HG03159 (cell line): Measurements from ENCODE around the gene PSME1.
A peak's percentile ranks its signal among the peaks of the same experiment; 100 is the strongest.
"Not testable (repeated sequence)": the region's sequence is repeated elsewhere in the genome, so short reads cannot be mapped to it uniquely, and the experiment has no call there.

Experiments used
- ATAC-seq: cut with Tn5 transposase; IDR thresholded peaks from one replicate; pipeline ENCODE4 v1.9.1; 2021; ENCODE audit warnings: mild to moderate bottlenecking, moderate library complexity; ENCODE audit not compliant: unreplicated experiment

The PSME1 gene

DNA sequence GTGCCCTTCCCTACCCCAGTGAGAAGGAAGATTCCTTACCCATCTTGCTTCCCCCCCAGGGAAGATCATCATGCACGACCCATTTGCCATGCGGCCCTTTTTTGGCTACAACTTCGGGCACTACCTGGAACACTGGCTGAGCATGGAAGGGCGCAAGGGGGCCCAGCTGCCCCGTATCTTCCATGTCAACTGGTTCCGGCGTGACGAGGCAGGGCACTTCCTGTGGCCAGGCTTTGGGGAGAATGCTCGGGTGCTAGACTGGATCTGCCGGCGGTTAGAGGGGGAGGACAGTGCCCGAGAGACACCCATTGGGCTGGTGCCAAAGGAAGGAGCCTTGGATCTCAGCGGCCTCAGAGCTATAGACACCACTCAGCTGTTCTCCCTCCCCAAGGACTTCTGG lies 32.5 kb upstream of the PSME1 start:
- no peak for ATAC-seq

DNA sequence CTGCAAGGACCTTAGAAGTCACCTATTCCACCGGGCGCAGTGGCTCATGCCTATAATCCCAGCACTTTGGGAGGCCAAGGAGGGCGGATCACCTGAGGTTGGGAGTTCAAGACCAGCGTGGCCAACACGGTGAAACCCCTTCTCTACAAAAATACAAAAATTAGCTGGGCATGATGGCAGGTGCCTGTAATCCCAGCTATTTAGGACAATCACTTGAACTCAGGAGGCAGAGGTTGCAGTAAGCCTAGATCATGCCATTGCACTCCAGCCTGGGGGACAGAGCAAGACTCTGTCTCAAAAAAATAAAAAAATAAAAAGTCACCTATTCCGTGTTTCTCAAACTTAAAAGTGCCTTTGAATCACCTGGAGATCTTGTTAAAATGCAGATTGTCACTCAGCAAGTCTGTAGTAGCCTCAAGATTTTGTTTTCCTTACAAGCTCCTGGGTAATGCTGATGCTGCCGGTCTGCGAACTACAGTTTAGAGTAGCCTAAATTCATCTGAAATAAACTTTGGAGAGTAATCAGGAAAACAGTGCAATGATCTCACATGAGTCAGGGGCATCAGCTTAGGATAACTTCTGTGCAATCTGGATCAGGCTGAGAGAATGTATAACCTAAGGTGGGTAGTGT lies 30.3 kb upstream of the PSME1 start:
- not testable (repeated sequence) for ATAC-seq

DNA sequence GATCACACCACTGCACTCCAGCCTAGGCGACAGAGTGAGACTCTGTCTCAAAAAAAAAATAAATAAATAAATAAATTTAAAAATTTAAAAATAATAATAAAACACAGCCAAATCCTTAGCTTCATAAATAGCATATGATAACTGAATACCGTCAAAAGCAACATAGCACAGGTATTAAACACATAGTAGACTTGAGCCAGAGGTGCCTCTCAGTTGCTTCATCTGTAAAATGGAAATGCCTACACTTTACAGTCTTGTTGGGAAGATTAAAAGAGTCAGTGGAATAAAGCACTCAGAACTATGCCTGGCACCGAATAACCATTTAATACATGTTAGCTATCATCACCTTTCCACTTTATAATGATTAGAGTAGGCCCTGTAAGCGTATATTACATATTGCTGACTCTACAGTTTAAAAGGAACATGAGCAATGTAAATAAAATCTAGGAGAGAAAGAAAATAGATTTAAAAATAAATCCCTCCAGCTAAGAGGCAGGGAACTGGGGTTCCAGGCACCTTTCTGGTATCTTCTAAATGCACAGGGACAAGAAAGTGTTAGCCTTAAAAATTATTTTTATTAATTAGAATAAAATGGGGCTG lies 29.2 kb upstream of the PSME1 start:
- no peak for ATAC-seq

DNA sequence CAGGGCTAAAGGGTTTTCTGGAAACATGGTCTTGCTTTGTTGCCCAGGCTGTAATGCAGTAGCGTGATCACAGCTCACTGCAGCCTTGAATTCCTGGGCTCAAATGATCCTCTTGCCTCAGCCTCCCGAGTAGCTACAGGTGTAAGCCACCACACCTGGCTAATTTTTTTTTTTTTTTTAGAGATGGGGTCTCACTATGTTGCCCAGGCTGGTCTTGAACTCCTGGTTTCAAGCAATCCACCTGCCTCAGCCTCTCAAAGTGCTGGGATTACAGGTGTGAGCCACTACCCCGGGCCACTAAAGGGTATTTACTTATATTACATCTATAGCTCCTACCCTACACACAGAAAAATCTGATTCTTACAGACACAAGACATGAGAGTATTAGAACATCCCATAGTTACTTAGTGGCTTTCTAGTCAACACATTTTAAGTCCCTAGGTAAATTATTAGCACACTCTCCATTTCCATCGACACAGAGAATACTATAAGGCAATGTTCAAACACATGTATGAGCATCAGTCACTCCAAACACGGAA lies 27.6 kb upstream of the PSME1 start:
- peak; percentile 19 for ATAC-seq

DNA sequence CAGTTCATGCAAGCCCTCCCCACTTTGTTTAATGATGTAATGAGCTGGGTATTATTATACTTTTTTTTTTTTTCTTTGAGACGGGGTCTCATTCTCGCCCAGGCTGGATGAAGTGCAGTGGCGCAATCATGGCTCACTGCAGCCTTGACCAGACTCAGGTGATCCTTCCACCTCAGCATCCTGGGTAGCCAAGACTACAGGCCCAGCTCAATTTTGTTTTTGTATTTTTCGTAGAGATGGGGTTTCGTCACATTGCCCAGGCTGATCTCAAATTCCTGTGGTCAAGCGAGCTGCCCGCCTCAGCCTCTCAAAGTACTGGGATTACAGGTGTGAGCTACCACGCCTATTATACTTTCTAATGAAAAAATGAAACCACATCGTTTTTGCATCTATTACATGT lies 25.9 kb upstream of the PSME1 start:
- no peak for ATAC-seq

DNA sequence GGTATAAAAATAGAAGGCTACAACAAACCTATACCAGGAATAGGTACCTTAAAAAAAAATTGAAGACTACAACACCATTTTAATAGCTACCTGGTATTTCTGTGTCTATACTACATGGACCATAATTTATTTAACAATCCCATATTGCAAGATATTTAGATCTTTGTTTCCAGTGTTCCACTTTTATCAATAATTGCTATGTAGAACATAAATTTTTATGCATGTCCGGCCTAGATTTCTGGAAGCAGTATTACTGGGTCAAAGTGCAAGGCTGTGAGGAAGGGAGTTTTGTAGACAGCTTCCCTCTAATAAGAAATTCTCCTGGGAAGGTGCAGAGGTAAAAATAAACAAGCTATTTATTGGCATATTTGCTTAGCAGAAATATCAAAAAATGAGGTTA lies 25.5 kb upstream of the PSME1 start:
- no peak for ATAC-seq

DNA sequence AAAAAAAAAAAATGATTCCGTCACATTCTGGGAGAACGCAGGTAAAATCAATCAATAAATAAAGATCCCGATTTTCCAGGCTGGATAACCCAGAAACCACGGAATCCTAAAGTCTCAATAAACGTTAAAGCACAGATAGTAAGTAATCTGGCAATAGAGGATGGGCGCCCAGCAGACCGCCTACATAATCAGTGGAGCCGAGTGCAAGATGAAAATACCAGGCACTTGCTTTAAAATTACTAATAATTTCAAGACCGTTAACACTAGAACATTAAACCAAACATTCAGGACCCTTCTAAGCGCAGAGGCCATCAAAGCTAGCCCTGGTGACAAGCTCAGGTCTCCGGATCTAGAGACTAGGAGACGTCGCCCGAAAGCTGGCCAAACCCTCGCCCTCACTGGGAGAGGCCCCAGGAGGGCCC lies 22.6 kb upstream of the PSME1 start:
- no peak for ATAC-seq

DNA sequence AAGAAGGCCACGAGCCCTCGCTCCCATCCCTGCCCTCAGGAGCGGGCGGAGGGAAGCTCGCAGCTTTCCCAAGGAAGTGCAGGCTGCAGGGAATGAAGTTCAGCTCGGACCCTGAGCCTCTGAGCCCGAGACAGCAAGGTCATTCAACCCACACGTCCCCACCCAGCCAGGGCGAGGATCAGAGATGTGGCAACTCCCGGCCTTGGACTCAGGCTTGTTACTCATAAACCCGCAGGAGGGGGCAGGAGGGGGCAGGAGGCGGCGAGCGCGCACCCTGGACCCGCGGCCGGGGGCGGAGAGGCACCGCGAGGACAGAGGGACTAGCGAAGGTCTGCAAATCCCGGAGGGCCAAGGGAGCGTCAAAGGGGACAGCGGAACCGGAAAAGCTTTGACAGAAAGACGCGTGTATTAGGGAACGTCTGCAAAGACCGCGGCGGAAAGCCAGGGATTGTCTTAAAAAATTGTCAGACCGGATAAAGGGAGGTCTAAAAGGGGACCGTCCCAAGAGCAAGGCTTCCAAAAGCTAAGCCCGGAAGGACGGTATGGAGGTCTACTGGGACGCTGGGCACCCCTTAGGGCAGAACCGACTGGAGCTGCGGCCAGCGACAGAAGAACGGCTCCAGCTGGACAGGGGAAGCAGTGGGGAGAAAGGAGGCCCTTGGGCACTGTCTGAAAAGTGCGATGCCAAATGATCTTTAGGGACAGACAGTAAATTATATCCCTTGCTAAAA lies 22.0 kb upstream of the PSME1 start:
- ATAC-seq: peak; percentile 23

DNA sequence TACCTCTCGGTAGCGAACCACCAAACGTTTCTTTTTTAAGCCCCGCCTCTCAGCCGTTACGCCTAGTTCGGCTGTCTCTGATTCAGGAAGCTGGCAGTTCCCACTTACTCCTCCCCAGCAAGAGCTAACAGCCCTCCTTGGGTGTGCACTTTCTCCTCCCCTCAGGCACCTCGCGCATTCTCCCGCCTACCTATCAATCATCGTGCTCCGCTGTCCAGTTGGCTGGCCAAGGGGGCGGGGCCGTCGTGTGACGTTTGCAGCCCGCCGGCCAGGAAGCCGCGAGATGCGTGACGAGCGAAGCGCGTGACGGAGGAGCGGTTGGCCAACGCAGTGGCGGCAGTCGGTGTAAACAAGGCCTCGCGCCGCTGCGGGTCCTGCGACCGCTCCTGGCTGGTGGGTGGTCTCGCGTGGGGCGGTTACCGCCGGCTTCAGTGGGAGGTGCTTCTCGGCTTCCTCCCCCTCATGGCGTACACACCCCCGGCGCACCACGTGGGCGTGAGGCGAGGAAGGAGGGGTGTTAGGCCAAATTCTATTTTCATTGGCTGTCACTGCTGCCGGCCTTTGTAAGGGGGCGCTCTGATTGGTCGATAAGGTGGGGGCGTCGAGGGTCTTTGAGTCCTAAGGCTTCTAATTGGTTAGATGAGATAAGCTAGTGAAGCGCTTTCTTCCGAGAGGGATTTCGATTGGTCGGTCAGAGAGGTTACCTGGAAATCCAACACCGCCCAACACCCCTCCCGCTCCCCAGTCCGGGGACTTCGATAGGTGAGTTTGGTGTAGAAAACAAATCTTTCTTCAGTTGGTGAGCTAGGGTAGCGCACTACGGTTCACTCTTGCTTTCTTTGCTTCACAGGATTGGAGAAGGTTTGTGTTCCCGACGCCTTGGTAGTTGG lies 21.2 kb upstream of the PSME1 start, which contains the start of the genes DCAF11 and NRL:
DCAF11 (plus strand) TSS at position 246 of the 890 bp plus-strand sequence. CDS start 818 bp downstream, outside the sequence.
NRL (minus strand) TSS at position 418 of the 890 bp plus-strand sequence. CDS start 32,101 bp downstream, outside the sequence.
- ATAC-seq: peak; percentile 86

DNA sequence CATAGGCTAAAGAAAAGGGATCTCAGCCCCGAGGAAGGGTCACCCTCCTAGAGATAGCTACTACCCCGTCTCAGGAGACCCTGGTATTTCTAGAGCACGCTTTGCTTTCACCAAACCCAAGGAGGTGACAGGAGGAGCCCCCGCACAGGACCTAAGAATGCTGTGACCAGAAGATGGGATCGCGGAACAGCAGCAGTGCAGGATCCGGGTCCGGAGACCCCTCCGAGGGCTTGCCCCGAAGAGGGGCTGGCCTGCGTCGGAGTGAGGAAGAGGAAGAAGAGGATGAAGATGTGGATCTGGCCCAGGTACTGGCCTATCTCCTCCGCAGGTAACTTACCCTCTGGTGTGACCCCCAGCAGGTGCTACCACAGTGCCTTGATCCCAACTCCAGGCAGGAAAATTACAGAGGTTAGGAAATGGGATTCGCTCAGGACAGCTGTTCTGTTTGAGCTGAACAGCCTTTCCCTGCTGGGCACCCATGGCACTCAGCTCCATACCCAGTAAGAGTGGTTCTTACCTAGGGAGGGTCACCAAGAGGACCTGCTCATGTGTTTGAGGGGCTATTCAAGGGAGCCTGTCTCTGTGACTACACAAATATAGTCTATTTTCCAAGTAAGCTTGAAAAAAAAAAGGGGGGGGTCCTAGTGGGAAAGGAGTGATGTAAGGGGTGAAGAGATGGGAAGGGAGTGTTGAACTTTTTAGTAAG lies 20.4 kb upstream of the PSME1 start:
- no peak for ATAC-seq

DNA sequence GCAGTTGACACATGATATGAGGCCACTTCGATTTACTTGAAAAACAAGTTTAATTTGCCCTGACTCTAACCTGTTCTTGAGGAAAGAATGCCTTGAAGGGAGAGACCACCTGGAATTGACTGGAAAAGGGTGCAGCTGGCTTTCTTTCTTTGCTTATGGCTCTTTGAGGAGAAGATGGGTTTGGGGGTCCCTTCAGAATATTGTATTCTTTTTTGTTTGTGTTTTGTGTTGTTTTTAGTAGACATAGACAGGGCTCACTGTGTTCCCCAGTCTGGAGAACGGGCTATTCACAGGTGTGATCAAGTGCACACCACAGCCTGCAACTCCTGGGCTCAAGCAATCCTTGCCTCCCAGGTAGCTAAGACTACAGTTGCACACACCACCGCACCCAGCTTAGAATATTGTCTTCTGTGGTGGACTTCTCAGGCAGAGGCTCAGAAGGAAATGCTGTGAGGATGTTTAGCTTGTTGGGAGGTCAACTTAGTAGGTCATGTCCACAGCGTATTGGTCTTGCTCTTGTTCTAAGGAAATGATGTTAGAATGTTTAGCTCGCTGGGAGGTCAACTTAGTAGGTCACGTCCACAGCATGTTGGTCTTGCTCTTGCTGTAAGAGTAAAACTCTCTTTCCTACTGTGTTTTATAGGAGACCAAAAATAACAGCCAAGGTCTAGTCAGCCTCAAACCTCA lies 19.7 kb upstream of the PSME1 start:
- no peak for ATAC-seq

DNA sequence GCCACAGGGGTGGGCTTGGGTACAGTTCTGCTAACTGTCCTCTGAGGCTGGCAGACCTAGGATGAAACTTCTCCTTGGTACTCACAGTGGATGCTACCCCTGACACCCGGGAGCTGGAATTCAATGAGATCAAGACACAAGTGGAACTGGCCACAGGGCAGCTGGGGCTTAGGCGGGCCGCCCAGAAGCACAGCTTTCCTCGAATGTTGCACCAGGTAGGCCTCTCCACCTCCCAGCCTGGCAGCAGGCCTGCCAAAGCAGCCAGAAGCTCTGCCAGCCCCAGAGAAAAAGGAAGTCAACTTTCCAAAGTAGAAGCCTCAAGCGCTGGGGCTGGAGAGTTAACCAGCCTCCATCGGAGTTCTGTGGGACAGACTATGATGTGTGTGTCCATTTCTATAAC lies 18.8 kb upstream of the PSME1 start:
- no peak for ATAC-seq

DNA sequence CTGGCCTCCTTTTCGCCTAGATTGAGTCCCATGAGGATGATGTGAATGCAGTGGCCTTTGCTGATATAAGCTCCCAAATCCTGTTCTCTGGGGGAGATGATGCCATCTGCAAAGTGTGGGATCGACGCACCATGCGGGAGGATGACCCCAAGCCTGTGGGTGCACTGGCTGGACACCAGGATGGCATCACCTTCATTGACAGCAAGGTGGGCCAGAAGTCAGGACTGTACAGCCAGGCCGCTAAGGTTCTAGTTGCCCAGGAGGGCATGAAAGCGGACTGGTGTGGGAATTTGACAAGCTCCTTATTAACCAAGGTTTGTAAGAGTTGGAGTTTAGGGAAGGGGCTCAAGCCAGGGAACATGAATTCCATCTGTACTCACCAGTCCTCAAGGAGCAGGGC lies 16.3 kb upstream of the PSME1 start:
- ATAC-seq: no peak

DNA sequence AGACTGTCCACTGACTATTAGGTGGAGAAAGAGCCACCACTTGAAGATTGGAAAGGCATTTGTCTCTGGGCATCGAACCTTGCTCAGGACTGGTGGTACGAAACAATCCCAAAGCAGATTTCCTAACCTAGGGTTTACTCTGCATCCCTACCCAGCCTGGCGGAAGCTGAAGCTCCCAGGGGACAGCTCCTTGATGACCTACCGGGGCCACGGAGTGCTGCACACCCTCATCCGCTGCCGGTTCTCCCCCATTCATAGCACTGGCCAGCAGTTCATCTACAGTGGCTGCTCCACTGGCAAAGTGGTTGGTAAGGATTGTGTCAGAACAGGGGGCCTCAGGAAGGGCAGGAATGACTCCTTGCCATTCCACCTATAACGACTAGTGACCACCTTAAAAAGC lies 14.8 kb upstream of the PSME1 start:
- ATAC-seq: no peak

DNA sequence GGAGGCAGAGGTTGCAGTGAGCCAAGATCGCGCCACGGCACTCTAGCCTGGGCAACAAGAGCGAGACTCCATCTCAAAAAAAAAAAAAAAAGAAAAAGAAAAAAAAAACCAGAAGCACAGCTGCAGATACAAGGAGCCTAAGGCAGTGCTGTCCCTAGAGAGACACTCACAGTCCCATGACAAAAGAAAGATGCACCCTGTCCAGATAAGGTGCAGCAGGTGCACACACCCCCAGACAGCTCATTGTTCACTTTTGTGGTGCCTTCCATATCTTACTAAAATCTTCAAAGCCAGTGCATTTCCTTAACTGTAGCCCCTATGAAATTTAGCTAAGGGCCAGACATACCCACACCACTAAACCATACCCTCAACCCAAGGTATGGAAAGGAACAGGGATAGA lies 13.6 kb upstream of the PSME1 start:
- no peak for ATAC-seq

DNA sequence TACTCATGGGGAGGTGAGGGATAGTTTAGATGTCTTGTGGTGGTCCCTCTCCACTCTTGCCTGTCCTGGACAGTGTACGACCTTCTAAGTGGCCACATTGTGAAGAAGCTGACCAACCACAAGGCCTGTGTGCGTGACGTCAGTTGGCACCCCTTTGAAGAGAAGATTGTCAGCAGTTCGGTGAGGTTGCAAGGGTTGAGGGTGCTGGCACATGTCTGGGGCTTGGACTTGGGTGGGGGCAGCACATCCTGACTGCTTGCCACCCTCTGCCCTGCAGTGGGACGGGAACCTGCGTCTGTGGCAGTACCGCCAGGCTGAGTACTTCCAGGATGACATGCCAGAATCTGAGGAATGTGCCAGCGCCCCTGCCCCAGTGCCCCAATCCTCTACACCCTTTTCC lies 13.1 kb upstream of the PSME1 start:
- no peak for ATAC-seq

DNA sequence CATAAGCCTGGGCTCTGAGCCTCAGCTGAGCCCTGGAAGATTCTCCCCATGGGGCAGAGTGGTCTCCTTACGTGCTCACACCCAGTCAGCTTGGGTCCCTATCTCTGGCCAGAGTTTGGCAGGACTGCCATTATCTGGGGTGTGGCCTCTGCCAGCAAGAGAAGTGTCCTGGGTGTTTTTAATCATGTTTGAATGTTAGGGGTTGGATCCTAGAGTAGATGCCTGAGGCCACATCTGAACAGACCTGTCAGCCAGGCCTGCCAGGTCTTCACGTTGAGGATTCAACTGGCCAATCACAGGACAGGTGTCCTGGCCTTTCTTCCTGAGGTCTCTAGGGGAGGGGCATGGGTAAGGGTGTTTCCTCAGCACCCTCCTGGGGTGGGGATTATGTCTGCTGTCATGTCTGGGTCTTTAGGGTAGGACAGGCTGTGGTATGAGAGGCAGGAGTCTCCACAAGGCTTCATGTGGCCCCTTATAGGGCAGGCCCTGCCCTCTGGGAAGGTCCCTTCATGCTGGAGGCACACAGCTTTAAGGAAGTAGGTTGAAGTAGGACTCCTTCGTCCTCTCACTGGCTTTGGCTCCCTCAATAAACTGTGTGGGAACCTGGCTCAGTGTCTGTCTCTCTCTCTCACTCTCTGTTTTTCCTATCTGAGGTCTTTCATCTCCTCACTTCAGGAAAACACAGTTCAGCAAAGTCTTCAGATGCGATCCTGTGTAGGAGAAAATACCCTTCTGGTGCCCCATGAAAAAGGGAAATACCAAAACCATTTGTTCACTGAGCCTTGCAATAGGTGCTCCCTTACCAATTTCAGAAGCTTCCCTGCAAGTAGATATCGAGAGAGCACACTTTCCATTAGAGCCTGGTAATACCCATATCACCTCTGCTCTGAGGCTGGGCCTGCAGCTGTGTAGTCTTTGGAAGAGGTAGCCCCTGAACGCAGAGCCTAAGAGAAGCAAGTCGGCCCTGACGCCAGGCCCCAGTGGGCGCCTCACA lies 12.3 kb upstream of the PSME1 start:
- no peak for ATAC-seq

DNA sequence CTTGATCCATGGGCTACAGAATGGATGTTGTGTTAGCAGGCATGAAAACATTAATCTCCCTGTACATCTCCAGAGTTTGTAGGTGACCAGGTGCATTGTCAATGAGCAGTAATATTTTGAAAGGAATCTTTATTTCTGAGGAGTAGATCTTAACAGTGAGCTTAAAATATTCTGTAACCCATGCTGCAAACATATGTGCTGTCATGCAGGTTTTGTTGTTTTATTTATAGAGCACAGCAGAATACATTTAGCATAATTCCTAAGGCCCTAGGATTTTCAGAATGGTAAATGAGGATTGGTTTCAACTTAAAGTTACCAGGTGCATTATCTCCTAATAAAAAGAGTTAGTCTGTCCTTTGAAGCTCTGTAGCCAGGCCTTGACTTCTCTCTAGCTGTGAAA lies 9.1 kb upstream of the PSME1 start:
- no peak for ATAC-seq
